ENCODE results near the gene RRP7A.
A peak's percentile ranks its signal among the peaks of the same experiment; 100 is the strongest.
"Not testable (repeated sequence)": the region's sequence is repeated elsewhere in the genome, so short reads cannot be mapped to it uniquely, and the experiment has no call there.

RRP7A gene

GRCh38 chr22:42562279-42562678, 42.7 kb upstream of the RRP7A start:
- Histone ChIP-seq H3K9me3 (no peaks in the 10 kb centered on the region), H3K36me3 (peaks cover 0 to 24% (median 0%) of the 10 kb centered on the region in 3 donors), H3K4me1 (no peaks in the 10 kb centered on the region), H3K27ac (no peak overlapping the region), H3K4me3 (no peak overlapping the region), H3K27me3 (no peaks in the 10 kb centered on the region)
- intact Hi-C loops (cut with DNase I; ENCODE audit: low total_unique reads) = no loop called here
- TF ChIP-seq, protein P1, sequence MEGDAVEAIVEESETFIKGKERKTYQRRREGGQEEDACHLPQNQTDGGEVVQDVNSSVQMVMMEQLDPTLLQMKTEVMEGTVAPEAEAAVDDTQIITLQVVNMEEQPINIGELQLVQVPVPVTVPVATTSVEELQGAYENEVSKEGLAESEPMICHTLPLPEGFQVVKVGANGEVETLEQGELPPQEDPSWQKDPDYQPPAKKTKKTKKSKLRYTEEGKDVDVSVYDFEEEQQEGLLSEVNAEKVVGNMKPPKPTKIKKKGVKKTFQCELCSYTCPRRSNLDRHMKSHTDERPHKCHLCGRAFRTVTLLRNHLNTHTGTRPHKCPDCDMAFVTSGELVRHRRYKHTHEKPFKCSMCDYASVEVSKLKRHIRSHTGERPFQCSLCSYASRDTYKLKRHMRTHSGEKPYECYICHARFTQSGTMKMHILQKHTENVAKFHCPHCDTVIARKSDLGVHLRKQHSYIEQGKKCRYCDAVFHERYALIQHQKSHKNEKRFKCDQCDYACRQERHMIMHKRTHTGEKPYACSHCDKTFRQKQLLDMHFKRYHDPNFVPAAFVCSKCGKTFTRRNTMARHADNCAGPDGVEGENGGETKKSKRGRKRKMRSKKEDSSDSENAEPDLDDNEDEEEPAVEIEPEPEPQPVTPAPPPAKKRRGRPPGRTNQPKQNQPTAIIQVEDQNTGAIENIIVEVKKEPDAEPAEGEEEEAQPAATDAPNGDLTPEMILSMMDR (IDR thresholded peaks at IDR 0.05) = no peak
- DNase-seq = no peak

GRCh38 chr22:42561856-42562255, 42.3 kb upstream of the RRP7A start:
- no peaks in the 10 kb centered on the region for H3K27me3 ChIP-seq
- no peak overlapping the region for H3K4me3 ChIP-seq
- no peak overlapping the region for H3K27ac ChIP-seq
- H3K36me3 ChIP-seq = peaks cover 0 to 24% (median 0%) of the 10 kb centered on the region in 3 donors
- TF ChIP-seq, protein P1 (IDR thresholded peaks at IDR 0.05) = no peak
- intact Hi-C loops (cut with DNase I; ENCODE audit: low total_unique reads) = no loop called here
- DNase-seq = no peak
- H3K4me1 ChIP-seq = no peaks in the 10 kb centered on the region
- no peaks in the 10 kb centered on the region for H3K9me3 ChIP-seq

DNA sequence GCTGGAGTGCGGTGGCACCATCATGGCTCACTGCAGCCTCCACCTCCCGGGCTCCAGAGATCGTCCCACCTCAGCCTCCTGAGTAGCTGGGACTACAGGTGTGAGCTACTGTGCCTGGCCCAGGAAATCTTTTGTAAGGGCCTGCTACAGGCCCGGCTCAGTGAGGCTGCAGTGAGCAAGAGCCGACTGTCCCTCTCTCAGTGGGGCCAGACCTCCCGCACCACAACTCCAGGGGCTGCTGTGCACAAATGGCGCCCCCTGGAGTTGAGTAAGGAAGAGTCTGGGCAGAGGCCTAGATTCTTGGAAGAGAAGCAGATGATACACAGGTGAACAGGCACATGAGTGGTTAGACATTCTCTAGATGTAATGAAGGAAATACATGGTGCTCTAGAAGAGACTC, 41.2 kb upstream of the RRP7A start:
- Histone ChIP-seq H3K36me3 (peaks cover 0 to 18% (median 0%) of the 10 kb centered on the region in 3 donors), H3K4me3 (no peak overlapping the region), H3K27me3 (no peaks in the 10 kb centered on the region), H3K27ac (no peak overlapping the region), H3K9me3 (no peaks in the 10 kb centered on the region), H3K4me1 (no peaks in the 10 kb centered on the region)
- DNase-seq = no peak
- intact Hi-C loops (cut with DNase I; ENCODE audit: low total_unique reads) = no loop called here
- TF ChIP-seq, protein P1 (IDR thresholded peaks at IDR 0.05) = peak in 1 of 2 experiments; percentile 9

DNA sequence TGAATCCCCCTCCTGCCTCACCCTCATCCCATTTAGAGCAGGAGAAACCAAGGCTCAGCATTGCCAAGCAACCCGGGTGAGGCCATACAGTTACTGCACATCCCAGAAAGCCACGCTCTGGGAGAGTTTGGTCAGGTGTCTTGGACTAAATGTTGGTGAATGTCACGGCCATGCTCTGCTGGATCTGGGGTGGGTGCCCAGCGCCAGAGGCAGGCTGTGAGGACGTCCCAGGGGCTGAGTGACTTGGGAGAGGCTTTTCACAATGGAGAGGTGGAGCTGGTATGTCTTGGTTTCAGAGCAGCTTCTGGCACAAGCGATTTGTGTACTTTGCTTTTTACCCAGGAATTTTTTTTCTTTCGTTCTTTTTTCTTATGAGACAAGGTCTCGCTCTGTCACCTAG, 40.8 kb upstream of the RRP7A start:
- no peak for DNase-seq
- TF ChIP-seq, protein P1 (IDR thresholded peaks at IDR 0.05) = no peak
- H3K36me3 ChIP-seq = peaks cover 0 to 14% (median 0%) of the 10 kb centered on the region in 3 donors
- no peaks in the 10 kb centered on the region for H3K9me3 ChIP-seq
- intact Hi-C loops (cut with DNase I; ENCODE audit: low total_unique reads) = no loop called here
- no peak overlapping the region for H3K27ac ChIP-seq
- H3K27me3 ChIP-seq = no peaks in the 10 kb centered on the region
- no peaks in the 10 kb centered on the region for H3K4me1 ChIP-seq
- no peak overlapping the region for H3K4me3 ChIP-seq

DNA sequence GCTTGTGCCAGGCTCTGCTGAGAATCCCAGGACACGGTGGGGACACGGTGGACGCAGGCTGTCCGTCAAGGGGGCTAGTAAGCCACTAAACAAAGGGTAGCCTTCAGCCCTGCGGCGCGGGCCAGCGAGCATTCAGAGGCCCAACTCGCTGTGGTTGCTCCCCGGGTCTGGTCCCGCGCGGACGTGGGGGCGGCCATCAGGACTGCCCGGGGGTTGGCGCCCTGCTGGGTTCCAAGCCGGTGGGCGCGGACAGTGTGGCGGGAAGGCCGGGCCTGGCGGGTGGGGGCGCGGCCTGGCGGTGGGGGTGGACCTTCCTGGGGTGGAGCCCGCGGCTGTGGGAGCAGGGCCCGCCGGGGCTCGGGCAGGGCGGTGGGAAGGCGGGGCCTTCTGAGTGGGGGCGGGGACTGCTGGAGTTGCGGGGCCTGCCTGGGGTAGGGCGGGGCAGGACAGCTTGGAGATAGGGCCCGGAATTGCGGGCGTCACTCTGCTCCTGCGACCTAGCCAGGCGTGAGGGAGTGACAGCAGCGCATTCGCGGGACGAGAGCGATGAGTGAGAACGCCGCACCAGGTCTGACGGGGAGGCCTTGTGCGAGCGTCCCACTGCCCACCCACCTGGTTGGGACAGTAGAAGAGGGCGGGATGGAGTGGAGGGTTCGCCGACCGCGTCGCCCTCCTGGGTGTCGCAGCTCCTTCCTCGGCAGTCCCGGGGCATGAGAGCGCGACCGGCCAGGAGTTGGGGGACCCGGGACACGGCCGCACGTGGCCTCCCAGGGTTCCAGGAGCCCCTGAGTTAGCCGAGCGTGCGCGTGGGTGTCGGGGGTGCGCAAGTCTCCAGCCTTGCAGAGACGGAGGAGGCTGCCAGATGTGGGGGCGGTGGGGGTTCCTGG, 34.1 kb upstream of the RRP7A start, which contains the start of gene SERHL2:
Gene SERHL2, plus strand, starts transcription at position 482 of the 887 bp plus-strand sequence. Its CDS starts 65 bp downstream, at position 547.
- Histone ChIP-seq H3K4me3 (peak within 1 kb of the TSS; percentile 51 to 70), H3K9me3 (no peaks in the 10 kb centered on the region), H3K27me3 (peaks cover 0 to 11% of the 10 kb centered on the region in 2 donors), H3K36me3 (no peaks in the 10 kb centered on the region), H3K27ac (peak within 1 kb of the TSS; percentile 29 to 44), H3K4me1 (peaks cover 0 to 16% (median 11%) of the 10 kb centered on the region in 4 donors)
- intact Hi-C loops (cut with DNase I; ENCODE audit: low total_unique reads) = no loop called here
- TF ChIP-seq, protein P1 (IDR thresholded peaks at IDR 0.05) = no peak
- peak; percentile 82 to 95 for DNase-seq

DNA sequence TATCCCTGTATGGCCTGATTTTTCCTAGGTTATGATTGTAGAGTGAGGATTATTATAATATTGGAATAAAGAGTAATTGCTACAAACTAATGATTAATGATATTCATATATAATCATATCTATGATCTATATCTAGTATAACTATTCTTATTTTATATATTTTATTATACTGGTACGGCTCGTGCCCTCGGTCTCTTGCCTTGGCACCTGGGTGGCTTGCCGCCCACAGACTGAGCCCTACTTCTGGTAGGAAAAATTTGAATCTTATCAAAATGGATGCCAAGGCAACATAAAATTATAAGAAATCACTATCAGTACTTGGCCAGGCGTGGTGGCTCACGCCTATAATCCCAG, 32.7 kb upstream of the RRP7A start:
- H3K9me3 ChIP-seq; DNase-seq; H3K27ac ChIP-seq; intact Hi-C loops (cut with DNase I; ENCODE audit: low total_unique reads); H3K36me3 ChIP-seq; H3K4me3 ChIP-seq: not testable (repeated sequence)
- peaks cover 0 to 16% (median 11%) of the 10 kb centered on the region in 4 donors for H3K4me1 ChIP-seq
- peaks cover 0 to 11% of the 10 kb centered on the region in 2 donors for H3K27me3 ChIP-seq

All from tibial artery (tissue), 4 donors.